Mammary epithelial cell (primary cell): ENCODE measurements around the gene ACP4.

Source experiments
- CTCF ChIP-seq, 2 donors: IDR thresholded peaks in 1 of 2; conservative IDR thresholded peaks in 1 of 2; 2 replicates each; pipeline ENCODE4 v1.5.1; 2011 to 2012; ENCODE audit warnings: inconsistent platforms in 2 of 2, low read length in 2 of 2, mild to moderate bottlenecking in 2 of 2, control low read depth in 1 of 2, low read depth in 1 of 2; ENCODE audit not compliant: insufficient read depth in 1 of 2; ENCODE audit errors: extremely low read depth in 1 of 2
- EZH2 ChIP-seq: IDR thresholded peaks from 2 replicates; pipeline ENCODE4 v1.6.1; 2012; ENCODE audit warnings: low read length, inconsistent platforms, borderline replicate concordance

GRCh38 chr19:50817941-50818858 is 28.0 kb downstream of the ACP4 start:
- no peak for TF ChIP-seq CTCF (conservative IDR thresholded peaks at IDR 0.05 in 1 of 2, IDR thresholded peaks at IDR 0.05 in 1 of 2; ENCODE audit: extremely low read depth in 1 of 2, insufficient read depth in 1 of 2, low read depth in 1 of 2, low read length in 2 of 2)
- no peak for TF ChIP-seq EZH2
